K562 (cell line): ENCODE results near the gene COL6A2. TPM values are rescaled to one million over a fixed set of nuclear protein-coding genes. Genes with fewer than 3 reads are reported as not detected.

Experiments
- ATAC-seq: fragments of 200-7000 bp; cut with Tn5 transposase; 3 replicates; pipeline ENCODE4 v1.9.1; 2020; ENCODE audit warnings: moderate library complexity
- BruUV-seq: library from RNA; stranded (reverse); fragments of 400-500 nt; replicated peaks from 2 replicates; lab custom pipeline; 2021; lab: Mats Ljungman, UMichigan
- CTCF ChIA-PET: fragments of 300-600 bp; formaldehyde crosslinking; extraction: SDS; loops from one replicate; lab custom pipeline; 2021; ENCODE audit warnings: low intra/inter-chr PET ratio; lab: Yijun Ruan, JAX
- POLR2A ChIA-PET: fragments of 300-600, 350-650 bp; sonication (Branson Sonifier 250); formaldehyde crosslinking; extraction: SDS; loops from one replicate; lab custom pipeline; 2021; ENCODE audit warnings: antibody characterized with exemption, inconsistent platforms; lab: Yijun Ruan, JAX
- DNase-seq, 4 experiments: peaks; one replicate each; pipeline versions ENCODE4 v3.0.0 to v3.0.0-alpha.2; 2011 to 2018; ENCODE audit warnings: low spot score in 3 of 4, mixed read lengths in 3 of 4; ENCODE audit errors: extremely low read depth in 1 of 4
- FAIRE-seq: peaks from 2 replicates; lab custom pipeline; 2011; peaks lifted over from hg19 to GRCh38; lab: Jason Lieb, UNC
- H2AFZ ChIP-seq: 2 replicates; pipeline ENCODE4 v1.6.0; 2011; ENCODE audit warnings: low read depth, low read length, control low read depth, inconsistent platforms
- H3K27ac ChIP-seq: fragments of 200-600 bp; 3 replicates; pipeline ENCODE4 v1.8.0; 2011; ENCODE audit warnings: low read depth, mild to moderate bottlenecking, control low read depth, inconsistent platforms, low read length, moderate library complexity, mixed read lengths; ENCODE audit errors: extremely low read depth
- H3K27me3 ChIP-seq, 2 experiments: fragments of 300-600 bp in 1 of 2; 2 replicates in 1 of 2; 3 replicates in 1 of 2; pipeline versions ENCODE4 v1.6.0 to v1.8.0; 2011; ENCODE audit warnings: inconsistent platforms in 2 of 2, low read length in 2 of 2, mild to moderate bottlenecking in 1 of 2, mixed read lengths in 1 of 2, moderate library complexity in 1 of 2; ENCODE audit not compliant: control insufficient read depth in 2 of 2, insufficient read depth in 2 of 2
- H3K36me3 ChIP-seq: fragments of 300-600 bp; 3 replicates; pipeline ENCODE4 v1.8.0; 2011; ENCODE audit warnings: mild to moderate bottlenecking, low read length, inconsistent platforms; ENCODE audit not compliant: control insufficient read depth, insufficient read depth
- H3K4me1 ChIP-seq, 2 experiments: fragments of 200-600 bp in 1 of 2; replicated peaks in 1 of 2; 2 replicates in 1 of 2; 3 replicates in 1 of 2; pipeline versions ENCODE4 v1.5.1 to v1.8.0; 2011; ENCODE audit warnings: inconsistent platforms in 2 of 2, low read length in 2 of 2, mild to moderate bottlenecking in 1 of 2, mixed read lengths in 1 of 2, moderate library complexity in 1 of 2; ENCODE audit not compliant: control insufficient read depth in 2 of 2, insufficient read depth in 2 of 2
- H3K4me2 ChIP-seq: 2 replicates; pipeline ENCODE4 v1.6.1; 2011; ENCODE audit warnings: low read length, control low read depth, inconsistent platforms, mixed read lengths; ENCODE audit not compliant: insufficient read depth
- H3K4me3 ChIP-seq: fragments of 200-600 bp; sonication (generic), shearing (Covaris generic); 2 replicates; pipeline ENCODE4 v1.5.1; 2016; ENCODE audit warnings: control low read depth, inconsistent platforms
- H3K79me2 ChIP-seq: fragments of 200-600 bp; 3 replicates; pipeline ENCODE4 v1.8.0; 2011; ENCODE audit warnings: low read length, inconsistent platforms; ENCODE audit not compliant: control insufficient read depth, insufficient read depth
- H3K9ac ChIP-seq, 2 experiments: 2 replicates each; pipeline versions ENCODE4 v1.6.0 to v1.6.1; 2011; ENCODE audit warnings: low read depth in 2 of 2, low read length in 2 of 2, control low read depth in 1 of 2, inconsistent platforms in 1 of 2, mild to moderate bottlenecking in 1 of 2, mixed read lengths in 1 of 2; ENCODE audit not compliant: insufficient read depth in 1 of 2
- H3K9me1 ChIP-seq: one replicate; pipeline ENCODE4 v1.6.0; 2011; ENCODE audit warnings: inconsistent platforms, mild to moderate bottlenecking, low read length, moderate library complexity; ENCODE audit not compliant: control insufficient read depth, insufficient read depth
- H3K9me3 ChIP-seq: replicated peaks from 2 replicates; pipeline ENCODE4 v1.5.1; 2011; ENCODE audit warnings: low read depth, low read length, inconsistent platforms; ENCODE audit not compliant: control insufficient read depth, insufficient read depth
- H4K20me1 ChIP-seq: replicated peaks from 2 replicates; pipeline ENCODE4 v1.6.1; 2011; ENCODE audit warnings: low read length, inconsistent platforms, mixed read lengths; ENCODE audit not compliant: control insufficient read depth, insufficient read depth
- EZH2 ChIP-seq: IDR thresholded peaks from 2 replicates; pipeline ENCODE4 v1.6.1; 2012; ENCODE audit warnings: low read depth, mild to moderate bottlenecking, inconsistent platforms, low read length, borderline replicate concordance
- KLF16 ChIP-seq: IDR thresholded peaks from 2 replicates; pipeline ENCODE4 v1.6.1; 2016; ENCODE audit warnings: antibody characterized with exemption
- NR1H2 ChIP-seq: sonication (generic); formaldehyde crosslinking; IDR thresholded peaks from 2 replicates; pipeline ENCODE4 v1.4.0; 2020; ENCODE audit warnings: mild to moderate bottlenecking, missing genetic modification reagents
- SOX6 ChIP-seq: fragments of 450-650 bp; IDR thresholded peaks from 2 replicates; pipeline ENCODE4 v1.6.1; 2014; ENCODE audit warnings: mild to moderate bottlenecking
- WGBS: fragments of 100-300 bp; shearing (Covaris generic); methylation state at CpG from one replicate; pipeline ENCODE4 v1.1.6; 2016; ENCODE audit warnings: low coverage, mixed read lengths; ENCODE audit not compliant: insufficient coverage; ENCODE audit errors: missing lambda C conversion rate; 5-methylcytosine and 5-hydroxymethylcytosine counted together
- in situ Hi-C: fragments of 300-500 bp; cut with MboI; formaldehyde crosslinking; loops from 4 replicates; pipeline ENCODE4 v1.15.0; 2018; ENCODE audit warnings: inconsistent platforms, mixed read lengths
- intact Hi-C: fragments of 100-400 bp; cut with micrococcal nuclease; formaldehyde crosslinking; loops from 2 replicates; pipeline ENCODE4 v1.14.2; 2022
- polyA plus RNA-seq, 8 experiments: library from polyadenylated mRNA; depleted of rRNA in 4 of 8; stranded (reverse) in 5 of 8; unstranded in 3 of 8; fragments of >200 nt; fragmentation: Nextera tagmentation in 2 of 8; fragmentation: Illumina TruSeq in 1 of 8; extraction: Ambion mirVana in 2 of 8; extraction: Trizol in 1 of 8; gene quantifications; 2 replicates each; pipeline versions ENCODE4 v1.2.1 to v1.2.3, GENCODE V29; 2011 to 2014; ENCODE audit warnings: inconsistent platforms in 1 of 8, missing spikeins in 1 of 8
- total RNA-seq, 7 experiments: library from RNA; depleted of rRNA in 6 of 7; stranded (reverse); fragments of >200 nt in 6 of 7; fragmentation: Illumina TruSeq in 2 of 7; extraction: Trizol in 2 of 7; gene quantifications; 2 replicates each; pipeline versions ENCODE4 v1.2.1 to v1.2.3, GENCODE V29; 2011 to 2021; ENCODE audit warnings: low replicate concordance in 1 of 7

COL6A2 gene
- total and polyA plus RNA-seq, 9 of the 15 experiments (the other 6 are each of a cell fraction or from before 2014, with no cell fraction given) = 0.07 to 1.1 (median 0.24) TPM; not detected in 3

DNA sequence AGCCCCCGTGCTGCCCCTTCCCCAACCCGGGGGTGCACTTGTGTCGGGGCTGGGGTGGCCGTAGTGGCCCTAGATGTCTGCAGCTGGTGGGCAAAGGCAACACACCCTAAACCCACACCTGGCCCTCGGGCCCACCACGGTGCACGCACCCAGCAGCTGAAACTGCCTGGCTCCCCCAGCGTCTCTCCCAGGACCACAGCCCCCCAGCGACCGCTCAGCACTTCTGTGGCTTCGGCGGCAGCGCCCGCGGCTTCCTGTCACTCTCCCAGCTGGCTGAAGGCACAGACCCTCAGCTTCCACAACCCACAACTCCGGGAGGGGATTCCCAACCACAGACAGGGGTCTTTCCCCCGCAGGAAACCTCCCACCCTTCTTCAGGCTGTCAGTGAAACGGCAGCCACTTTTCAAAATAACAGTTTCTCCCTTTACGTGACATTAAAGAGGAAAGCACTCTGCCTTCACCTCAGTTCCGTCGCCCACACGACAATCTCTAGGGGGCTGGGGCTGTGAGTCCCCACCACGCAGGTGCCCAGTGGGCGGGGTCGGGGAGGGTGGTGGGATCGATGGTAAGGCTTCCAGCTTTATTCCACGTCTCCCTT lies 40.7 kb upstream of the COL6A2 start:
- no peak overlapping the region for H2AFZ ChIP-seq
- no peaks in the 10 kb centered on the region for H3K36me3 ChIP-seq
- H3K9ac ChIP-seq = no peak overlapping the region
- no peak overlapping the region for H3K27ac ChIP-seq
- peaks cover 5 to 12% of the 10 kb centered on the region in 2 experiments; a peak in 4 of 5 replicates for H3K27me3 ChIP-seq
- DNase-seq (no peak), ATAC-seq (no peak), FAIRE-seq (no peak)
- no peak overlapping the region for H3K4me3 ChIP-seq
- no peak overlapping the region for H3K4me2 ChIP-seq
- H3K9me1 ChIP-seq = no peaks in the 10 kb centered on the region
- CTCF ChIA-PET = no interaction called here
- BruUV-seq = no TSS peak
- no peaks in the 10 kb centered on the region; the same call in 1 of the 2 replicates for H3K9me3 ChIP-seq
- peaks cover 0 to 19% of the 10 kb centered on the region in 2 experiments; a peak in 1 of 5 replicates for H3K4me1 ChIP-seq
- 19% methylated on average over 25 of the region's 27 CpGs for WGBS
- in situ Hi-C loops = no loop called here
- no peak for TF ChIP-seq SOX6
- TF ChIP-seq EZH2 = no peak
- TF ChIP-seq KLF16 = no peak
- TF ChIP-seq, all 486 proteins: peak for 0
- intact Hi-C loops = no loop called here
- no peaks in the 10 kb centered on the region for H3K79me2 ChIP-seq
- H4K20me1 ChIP-seq = no peaks in the 10 kb centered on the region
- POLR2A ChIA-PET = interaction anchor here (1.5 kb wide), 1 partner anchor 14 kb away, joined by 4 read pairs; no protein-coding TSS in a partner anchor

DNA sequence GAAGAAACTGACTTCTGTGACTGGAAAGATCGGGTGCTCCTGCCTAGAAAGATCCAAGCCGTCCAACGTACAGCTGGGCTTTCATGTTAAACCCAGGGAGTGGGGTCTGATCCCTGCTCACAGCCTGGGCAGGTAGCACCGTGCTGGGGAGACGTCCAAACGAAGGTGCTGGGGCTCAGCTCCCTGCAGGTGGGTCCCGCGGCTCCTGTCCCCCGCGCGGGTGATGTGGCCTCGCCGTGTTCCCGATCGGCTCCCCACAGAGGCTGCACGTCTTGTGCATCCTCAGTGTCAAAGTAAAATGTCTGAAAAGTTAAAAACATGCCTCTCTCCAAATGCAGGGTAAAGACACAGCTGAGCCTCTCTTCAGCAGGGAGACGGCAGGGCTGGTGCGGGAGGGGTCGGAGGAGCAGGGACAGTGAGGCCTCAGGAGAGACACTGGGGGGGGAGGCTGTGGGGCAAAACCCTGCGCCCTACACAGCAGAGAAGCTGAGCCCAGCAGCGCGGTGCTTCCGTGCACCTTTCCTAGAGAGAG lies 40.1 kb upstream of the COL6A2 start:
- no peak for ATAC-seq
- peaks cover 5 to 7% of the 10 kb centered on the region in 2 experiments; a peak in 4 of 5 replicates for H3K27me3 ChIP-seq
- CTCF ChIA-PET = no interaction called here
- H3K9me3 ChIP-seq = no peaks in the 10 kb centered on the region; the same call in 1 of the 2 replicates
- no peak overlapping the region for H3K4me3 ChIP-seq
- H2AFZ ChIP-seq = no peak overlapping the region
- no peak overlapping the region for H3K27ac ChIP-seq
- no peak overlapping the region for H3K9ac ChIP-seq
- POLR2A ChIA-PET = interaction anchor here (1.5 kb wide), 1 partner anchor 13 kb away, joined by 4 read pairs; no protein-coding TSS in a partner anchor
- FAIRE-seq = no peak
- WGBS = 30% methylated on average over 23 of the region's 23 CpGs
- no peaks in the 10 kb centered on the region for H3K36me3 ChIP-seq
- intact Hi-C loops (no loop called here), in situ Hi-C loops (no loop called here)
- no peaks in the 10 kb centered on the region for H3K9me1 ChIP-seq
- peaks cover 0 to 19% of the 10 kb centered on the region in 2 experiments; a peak in 1 of 5 replicates for H3K4me1 ChIP-seq
- H3K79me2 ChIP-seq = no peaks in the 10 kb centered on the region
- no TSS peak for BruUV-seq
- H4K20me1 ChIP-seq = no peaks in the 10 kb centered on the region
- TF ChIP-seq NR1H2 (CRISPR knock-in tag) = no peak
- DNase-seq = no peak
- H3K4me2 ChIP-seq = no peak overlapping the region
